Mesendoderm (in vitro differentiated cells): ENCODE data around the gene FBXO33. TPM values are rescaled to one million over a fixed set of nuclear protein-coding genes. Genes with fewer than 3 reads are reported as not detected.

Experiments used
- DNase-seq: peaks from one replicate; pipeline ENCODE4 v3.0.0; 2013
- H2AK5ac ChIP-seq: 2 replicates; pipeline ENCODE4 v1.6.1; 2013; ENCODE audit warnings: low read length, inconsistent platforms
- H2BK120ac ChIP-seq: 2 replicates; pipeline ENCODE4 v1.6.1; 2013; ENCODE audit warnings: low read depth, mild to moderate bottlenecking, low read length, moderate library complexity, mixed read lengths
- H2BK15ac ChIP-seq: replicated peaks from 2 replicates; pipeline ENCODE4 v1.6.1; 2013; ENCODE audit warnings: low read depth, mild to moderate bottlenecking, moderate library complexity
- H2BK5ac ChIP-seq: 2 replicates; pipeline ENCODE4 v1.6.1; 2013; ENCODE audit warnings: low read length, inconsistent platforms
- H3K18ac ChIP-seq: 2 replicates; pipeline ENCODE4 v1.6.1; 2013; ENCODE audit warnings: mild to moderate bottlenecking, low read length, mixed read lengths
- H3K23ac ChIP-seq: one replicate; pipeline ENCODE4 v1.6.1; 2013; ENCODE audit warnings: low read length
- H3K27ac ChIP-seq: 2 replicates; pipeline ENCODE4 v1.5.1; 2013; ENCODE audit warnings: low read depth, mild to moderate bottlenecking, inconsistent platforms, low read length, moderate library complexity
- H3K27me3 ChIP-seq: 2 replicates; pipeline ENCODE4 v1.6.1; 2013; ENCODE audit warnings: low read length, control low read depth, mild to moderate bottlenecking, inconsistent platforms; ENCODE audit not compliant: insufficient read depth, poor library complexity
- H3K36me3 ChIP-seq: 2 replicates; pipeline ENCODE4 v1.6.1; 2013; ENCODE audit warnings: low read length, inconsistent platforms; ENCODE audit not compliant: control insufficient read depth, insufficient read depth
- H3K4ac ChIP-seq: one replicate; pipeline ENCODE4 v1.6.1; 2013; ENCODE audit warnings: low read depth, mild to moderate bottlenecking, low read length, moderate library complexity
- H3K4me1 ChIP-seq: 2 replicates; pipeline ENCODE4 v1.6.1; 2013; ENCODE audit warnings: low read depth, low read length, inconsistent platforms; ENCODE audit not compliant: control insufficient read depth
- H3K4me2 ChIP-seq: 2 replicates; pipeline ENCODE4 v1.6.1; 2013; ENCODE audit warnings: low read length
- H3K4me3 ChIP-seq: 2 replicates; pipeline ENCODE4 v1.5.1; 2013; ENCODE audit warnings: mild to moderate bottlenecking, low read length
- H3K56ac ChIP-seq: one replicate; pipeline ENCODE4 v1.6.1; 2013; ENCODE audit warnings: low read length
- H3K79me1 ChIP-seq: 2 replicates; pipeline ENCODE4 v1.6.1; 2013; ENCODE audit warnings: low read length, inconsistent platforms
- H3K79me2 ChIP-seq: 2 replicates; pipeline ENCODE4 v1.6.1; 2013; ENCODE audit warnings: mild to moderate bottlenecking, low read length; ENCODE audit not compliant: control insufficient read depth, insufficient read depth
- H3K9ac ChIP-seq: 2 replicates; pipeline ENCODE4 v1.6.1; 2013; ENCODE audit warnings: low read length, inconsistent platforms
- H4K5ac ChIP-seq: one replicate; pipeline ENCODE4 v1.6.1; 2013; ENCODE audit warnings: low read length
- H4K8ac ChIP-seq: one replicate; pipeline ENCODE4 v1.6.1; 2013; ENCODE audit warnings: low read depth, mild to moderate bottlenecking, control low read depth, low read length, moderate library complexity
- WGBS: extraction: QIAGEN DNeasy Blood & Tissue Kit; methylation state at CpG from one replicate; pipeline ENCODE4 v1.1.7; 2013; ENCODE audit warnings: low lambda C conversion rate, missing lambda C conversion rate; ENCODE audit not compliant: insufficient coverage; ENCODE audit errors: extremely low coverage; 5-methylcytosine and 5-hydroxymethylcytosine counted together
- polyA plus RNA-seq, 2 experiments: library from polyadenylated mRNA; stranded (reverse); fragments of 200-250 nt; gene quantifications; one replicate each; pipeline ENCODE4 v1.2.3, GENCODE V29; 2013

Gene FBXO33, protein sequence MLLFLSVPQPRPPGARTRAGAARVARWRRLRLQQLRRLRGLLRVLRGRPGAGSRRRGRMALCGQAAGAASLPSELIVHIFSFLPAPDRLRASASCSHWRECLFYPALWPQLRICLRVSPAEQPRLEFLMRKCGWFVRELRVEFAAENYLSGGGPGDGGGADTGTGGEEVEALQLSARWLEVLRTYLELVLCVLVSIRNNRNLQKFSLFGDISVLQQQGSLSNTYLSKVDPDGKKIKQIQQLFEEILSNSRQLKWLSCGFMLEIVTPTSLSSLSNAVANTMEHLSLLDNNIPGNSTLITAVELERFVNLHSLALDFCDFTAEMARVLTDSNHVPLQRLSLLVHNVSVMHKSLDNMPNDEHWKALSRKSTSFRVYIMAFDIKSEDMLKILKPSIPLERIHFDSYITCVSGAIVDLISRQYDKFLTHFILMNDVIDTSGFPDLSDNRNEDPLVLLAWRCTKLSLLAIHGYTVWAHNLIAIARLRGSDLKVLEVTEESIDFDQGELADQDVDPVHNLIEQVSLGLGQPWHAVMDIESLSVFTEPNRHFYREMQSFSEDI
- polyA plus RNA-seq (2013, experiment 1 of 2) = 9.6 TPM
- polyA plus RNA-seq (2013, experiment 2 of 2) = 9.3 TPM

DNA sequence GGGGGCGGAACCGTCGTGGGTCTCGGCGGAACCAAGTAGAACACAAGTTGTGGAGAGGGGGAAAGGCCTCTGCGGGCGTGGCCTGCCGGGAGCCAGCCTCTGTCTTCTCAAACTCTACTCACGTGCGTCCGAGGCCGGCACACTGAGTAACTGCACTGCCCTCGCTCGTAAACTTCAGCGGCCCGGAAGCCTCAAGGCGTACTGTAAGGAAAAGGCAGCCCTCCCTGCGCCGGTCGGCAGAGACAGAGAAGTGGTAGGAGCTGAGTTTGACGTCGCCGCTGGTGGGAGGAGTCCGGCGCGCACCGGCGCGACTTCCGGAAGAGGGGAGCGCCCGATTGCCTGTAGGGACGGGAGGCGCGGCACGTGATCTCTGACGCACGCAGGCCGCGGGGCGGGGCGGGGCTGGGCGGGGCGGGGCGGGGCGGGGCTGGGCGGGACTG lies at the start of gene FBXO33:
Gene FBXO33 (minus strand): TSS at position 255 of the 440 bp plus-strand sequence. CDS start 271 bp downstream, outside the sequence.
- no CpG with 5 or more reads among the region's 47 CpGs for WGBS
- H3K23ac ChIP-seq = peak within 1 kb of the TSS; percentile 98

DNA sequence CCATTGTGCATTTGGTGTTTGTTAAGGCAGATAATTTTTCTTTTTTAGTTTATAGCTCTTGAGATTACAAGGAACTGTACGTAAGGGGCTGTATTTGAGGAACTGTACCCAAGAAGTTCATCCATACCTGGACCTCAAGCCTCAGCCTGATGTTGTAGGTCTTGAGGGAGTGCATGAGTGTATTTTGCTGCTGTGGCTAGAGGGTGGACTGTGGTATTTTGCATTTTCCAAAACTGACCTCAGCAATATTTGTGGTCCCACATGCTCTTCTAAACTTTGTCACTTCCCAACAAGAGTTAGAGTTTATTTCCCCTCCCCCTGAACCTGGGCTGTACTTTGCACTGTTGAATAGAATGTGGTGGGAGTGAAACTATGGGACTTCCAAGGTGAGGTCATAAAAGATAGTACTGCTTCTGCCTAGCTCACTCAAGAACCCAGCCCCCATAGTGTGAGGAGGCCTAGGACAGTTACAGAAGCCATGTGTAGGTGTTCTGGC lies 42.2 kb upstream of the FBXO33 start:
- Histone ChIP-seq H3K56ac (no peak overlapping the region), H4K8ac (no peak overlapping the region), H2BK15ac (no peak overlapping the region), H3K79me2 (no peaks in the 10 kb centered on the region), H2AK5ac (no peak overlapping the region), H3K23ac (no peak overlapping the region), H3K4me2 (no peak overlapping the region), H3K4me1 (no peaks in the 10 kb centered on the region), H3K9ac (no peak overlapping the region), H3K27me3 (no peaks in the 10 kb centered on the region), H3K4me3 (no peak overlapping the region), H3K4ac (no peak overlapping the region), H2BK120ac (no peak overlapping the region), H3K18ac (no peak overlapping the region), H3K27ac (no peak overlapping the region), H3K79me1 (no peaks in the 10 kb centered on the region), H3K36me3 (no peaks in the 10 kb centered on the region), H4K5ac (no peak overlapping the region), H2BK5ac (no peak overlapping the region)
- no peak for DNase-seq
- no CpG with 5 or more reads among the region's 1 CpG for WGBS

More for the DNA sequence above, at the start of gene FBXO33:
- Histone ChIP-seq H3K4me2 (peak within 1 kb of the TSS; percentile 92), H4K5ac (no peak within 1 kb of the TSS), H2AK5ac (no peak within 1 kb of the TSS), H3K27me3 (no peaks in the 10 kb centered on the region), H3K79me1 (peaks cover 10% of the 10 kb centered on the region), H3K4ac (peak within 1 kb of the TSS; percentile 49), H3K36me3 (no peaks in the 10 kb centered on the region), H4K8ac (no peak within 1 kb of the TSS), H3K79me2 (peaks cover 12% of the 10 kb centered on the region), H3K27ac (peak within 1 kb of the TSS; percentile 84), H3K4me3 (peak within 1 kb of the TSS; percentile 89), H3K4me1 (peaks cover 2% of the 10 kb centered on the region), H2BK5ac (peak within 1 kb of the TSS; percentile 98), H2BK120ac (no peak within 1 kb of the TSS), H2BK15ac (no peak within 1 kb of the TSS), H3K56ac (peak within 1 kb of the TSS; percentile 98), H3K18ac (peak within 1 kb of the TSS; percentile 28), H3K9ac (peak within 1 kb of the TSS; percentile 92)
- peak; percentile 98 for DNase-seq

DNA sequence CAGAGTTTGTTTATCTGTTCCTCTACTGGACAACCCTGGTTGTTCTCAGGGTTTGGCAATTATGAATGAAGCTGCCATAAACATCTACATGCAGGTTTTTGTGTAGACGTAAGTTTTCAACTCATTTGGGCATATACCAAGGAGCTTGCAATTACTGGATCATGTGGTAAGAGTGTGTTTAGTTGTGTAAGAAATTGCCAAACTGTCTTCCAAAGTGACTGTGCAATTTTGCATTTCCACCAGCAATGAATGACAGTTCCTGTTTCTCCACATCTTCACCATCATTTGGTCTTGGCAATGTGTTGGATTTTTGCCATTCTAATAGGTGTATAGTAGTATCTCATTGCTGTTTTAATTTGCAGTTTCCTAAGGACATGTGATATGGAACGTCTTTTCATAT lies 39.8 kb upstream of the FBXO33 start:
- no peak overlapping the region for H3K4ac ChIP-seq
- H3K79me1 ChIP-seq = no peaks in the 10 kb centered on the region
- no peaks in the 10 kb centered on the region for H3K79me2 ChIP-seq
- no peaks in the 10 kb centered on the region for H3K4me1 ChIP-seq
- DNase-seq = no peak
- H3K4me2 ChIP-seq = no peak overlapping the region
- WGBS = no CpG with 5 or more reads among the region's 2 CpGs
- H3K56ac ChIP-seq = no peak overlapping the region
- no peak overlapping the region for H2BK5ac ChIP-seq
- H2BK15ac ChIP-seq = no peak overlapping the region
- no peak overlapping the region for H2BK120ac ChIP-seq
- H4K5ac ChIP-seq = no peak overlapping the region
- no peak overlapping the region for H3K23ac ChIP-seq
- H3K27me3 ChIP-seq = no peaks in the 10 kb centered on the region
- no peak overlapping the region for H3K18ac ChIP-seq
- no peaks in the 10 kb centered on the region for H3K36me3 ChIP-seq
- no peak overlapping the region for H2AK5ac ChIP-seq
- H4K8ac ChIP-seq = no peak overlapping the region
- no peak overlapping the region for H3K27ac ChIP-seq
- H3K9ac ChIP-seq = no peak overlapping the region
- no peak overlapping the region for H3K4me3 ChIP-seq

DNA sequence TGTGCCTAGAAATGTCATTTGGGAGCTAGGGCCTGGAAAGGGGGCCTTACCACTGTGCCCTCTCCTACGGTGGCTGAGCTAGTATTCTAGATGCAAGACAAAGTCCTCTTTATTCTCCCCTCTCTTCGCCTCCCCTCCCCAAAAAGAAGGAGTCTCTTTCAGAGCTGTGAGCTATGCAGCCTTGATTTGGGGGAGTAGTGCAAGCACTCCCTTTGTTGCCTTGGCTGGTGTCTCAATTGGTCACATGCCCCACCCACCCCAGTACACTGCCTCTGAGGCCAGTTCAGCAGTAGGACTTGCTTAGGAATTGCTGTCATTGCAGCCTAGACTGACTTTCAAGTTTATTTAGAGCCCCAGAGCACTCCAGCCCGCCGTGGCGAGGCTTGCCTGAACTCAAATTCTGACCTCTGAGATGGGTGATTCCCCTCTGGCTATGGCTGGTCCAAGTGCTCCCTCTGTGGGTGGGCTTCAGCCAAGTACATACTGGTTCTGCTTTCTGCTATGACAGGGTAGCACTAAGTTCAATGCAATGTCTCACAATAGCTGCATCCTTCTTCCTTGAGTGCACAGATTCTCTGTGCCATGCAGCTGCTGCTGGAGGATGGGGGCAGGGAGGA lies 37.0 kb upstream of the FBXO33 start:
- H3K36me3 ChIP-seq = no peaks in the 10 kb centered on the region
- no peaks in the 10 kb centered on the region for H3K79me1 ChIP-seq
- H3K4ac ChIP-seq = no peak overlapping the region
- no peaks in the 10 kb centered on the region for H3K4me1 ChIP-seq
- no CpG with 5 or more reads among the region's 5 CpGs for WGBS
- no peaks in the 10 kb centered on the region for H3K79me2 ChIP-seq
- H2AK5ac ChIP-seq = no peak overlapping the region
- H2BK120ac ChIP-seq = no peak overlapping the region
- H4K8ac ChIP-seq = no peak overlapping the region
- H3K27me3 ChIP-seq = no peaks in the 10 kb centered on the region
- no peak overlapping the region for H3K4me3 ChIP-seq
- no peak overlapping the region for H3K9ac ChIP-seq
- H2BK15ac ChIP-seq = no peak overlapping the region
- no peak overlapping the region for H3K56ac ChIP-seq
- H4K5ac ChIP-seq = no peak overlapping the region
- no peak overlapping the region for H3K4me2 ChIP-seq
- no peak overlapping the region for H3K18ac ChIP-seq
- peak; percentile 73 for DNase-seq
- H3K23ac ChIP-seq = no peak overlapping the region
- no peak overlapping the region for H3K27ac ChIP-seq
- H2BK5ac ChIP-seq = no peak overlapping the region

DNA sequence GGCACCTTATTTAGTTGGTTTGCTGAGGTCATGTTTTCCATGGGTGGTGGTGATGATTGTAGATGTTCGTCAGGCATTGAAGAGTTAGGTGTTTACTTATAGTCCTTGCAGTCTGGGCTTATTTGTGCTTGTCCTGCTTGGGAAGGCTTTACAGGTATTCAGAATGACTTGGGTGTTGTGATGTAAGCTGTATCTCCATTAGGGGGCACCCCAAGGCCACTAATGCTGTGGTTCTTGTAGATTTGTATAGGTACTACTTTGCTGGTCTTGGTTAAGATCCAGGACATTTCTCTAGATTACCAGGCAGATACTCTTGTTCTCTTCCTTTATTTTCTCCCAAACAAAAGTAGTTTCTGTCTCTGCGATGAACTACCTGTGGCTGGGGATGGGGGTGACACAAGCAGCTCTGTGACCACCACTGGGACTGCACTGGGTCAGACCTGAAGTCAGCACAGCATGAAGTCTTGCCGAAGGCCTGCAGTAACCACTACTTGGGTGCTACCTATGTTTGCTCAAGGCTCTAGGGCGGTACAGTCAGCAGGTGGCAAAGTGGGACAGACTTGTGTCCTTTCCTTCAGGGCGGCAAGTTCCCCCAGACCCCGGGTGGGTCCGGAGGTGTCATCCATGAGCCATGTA lies 35.8 kb upstream of the FBXO33 start:
- no peaks in the 10 kb centered on the region for H3K79me1 ChIP-seq
- H3K18ac ChIP-seq = no peak overlapping the region
- no peak overlapping the region for H3K56ac ChIP-seq
- H3K4me2 ChIP-seq = no peak overlapping the region
- H3K4me3 ChIP-seq = no peak overlapping the region
- H3K79me2 ChIP-seq = no peaks in the 10 kb centered on the region
- no peak overlapping the region for H2BK120ac ChIP-seq
- H4K8ac ChIP-seq = no peak overlapping the region
- H2AK5ac ChIP-seq = no peak overlapping the region
- no peak overlapping the region for H2BK15ac ChIP-seq
- H3K23ac ChIP-seq = no peak overlapping the region
- H3K9ac ChIP-seq = no peak overlapping the region
- DNase-seq = peak; percentile 82
- H3K4me1 ChIP-seq = no peaks in the 10 kb centered on the region
- no peak overlapping the region for H4K5ac ChIP-seq
- no CpG with 5 or more reads among the region's 7 CpGs for WGBS
- H2BK5ac ChIP-seq = no peak overlapping the region
- H3K27me3 ChIP-seq = no peaks in the 10 kb centered on the region
- H3K36me3 ChIP-seq = no peaks in the 10 kb centered on the region
- no peak overlapping the region for H3K4ac ChIP-seq
- no peak overlapping the region for H3K27ac ChIP-seq
